Measurements from ENCODE around the gene CEACAM7.

DNA sequence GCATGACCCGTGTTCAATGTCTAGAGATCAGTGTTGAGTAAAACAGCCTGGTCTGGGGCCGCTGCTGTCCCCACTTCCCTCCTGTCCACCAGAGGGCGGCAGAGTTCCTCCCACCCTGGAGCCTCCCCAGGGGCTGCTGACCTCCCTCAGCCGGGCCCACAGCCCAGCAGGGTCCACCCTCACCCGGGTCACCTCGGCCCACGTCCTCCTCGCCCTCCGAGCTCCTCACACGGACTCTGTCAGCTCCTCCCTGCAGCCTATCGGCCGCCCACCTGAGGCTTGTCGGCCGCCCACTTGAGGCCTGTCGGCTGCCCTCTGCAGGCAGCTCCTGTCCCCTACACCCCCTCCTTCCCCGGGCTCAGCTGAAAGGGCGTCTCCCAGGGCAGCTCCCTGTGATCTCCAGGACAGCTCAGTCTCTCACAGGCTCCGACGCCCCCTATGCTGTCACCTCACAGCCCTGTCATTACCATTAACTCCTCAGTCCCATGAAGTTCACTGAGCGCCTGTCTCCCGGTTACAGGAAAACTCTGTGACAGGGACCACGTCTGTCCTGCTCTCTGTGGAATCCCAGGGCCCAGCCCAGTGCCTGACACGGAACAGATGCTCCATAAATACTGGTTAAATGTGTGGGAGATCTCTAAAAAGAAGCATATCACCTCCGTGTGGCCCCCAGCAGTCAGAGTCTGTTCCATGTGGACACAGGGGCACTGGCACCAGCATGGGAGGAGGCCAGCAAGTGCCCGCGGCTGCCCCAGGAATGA, 18.9 kb upstream of the CEACAM7 start:
- TF ChIP-seq PAX8 (IDR thresholded peaks at IDR 0.05), result no peak
- no peak for TF ChIP-seq TAF1 (IDR thresholded peaks at IDR 0.05; ENCODE audit: borderline replicate concordance, low read depth, low read length)
- no peak for TF ChIP-seq ZBTB33 (IDR thresholded peaks at IDR 0.05)
- TF ChIP-seq BRCA1 (IDR thresholded peaks at IDR 0.05; ENCODE audit: low read depth, low read length), result no peak
